Measurements from ENCODE around the gene GPR150.

GPR150 gene

GRCh38 chr5:95649842-95650620 lies 30.1 kb downstream of the GPR150 start:
- Histone ChIP-seq H3K4me1 (ENCODE audit: control insufficient read depth, insufficient read depth, low read length) (peaks cover 5% of the 10 kb centered on the region; the same call in 1 of the 2 replicates), H3K36me3 (ENCODE audit: control insufficient read depth in 2 of 2, insufficient read depth in 1 of 2, low read length in 2 of 2) (peaks cover 0 to 8% of the 10 kb centered on the region in 2 experiments; a peak in 1 of 3 replicates), H3K9me3 (ENCODE audit: control insufficient read depth, insufficient read depth, low read depth, low read length) (no peaks in the 10 kb centered on the region), H3K27ac (ENCODE audit: extremely low read depth, low read depth, low read length) (no peak overlapping the region), H3K4me3 (ENCODE audit: low read depth, low read length) (no peak overlapping the region)
- CTCF ChIA-PET: interaction anchor here (0.7 to 6.8 kb wide), 3 partner anchors 14 to 298 kb away, joined by 3 to 44 read pairs (median 4); no protein-coding TSS in a partner anchor
- POLR2A ChIA-PET: no interaction called here
- no peak for TF ChIP-seq ZNF580 (tag by site-specific recombination; IDR thresholded peaks at IDR 0.05)
- TF ChIP-seq PATZ1 (tag by site-specific recombination; IDR thresholded peaks at IDR 0.05): no peak
- no peak for TF ChIP-seq SP7 (tag by site-specific recombination; IDR thresholded peaks at IDR 0.05)
- no peak for TF ChIP-seq ZNF324 (tag by site-specific recombination; IDR thresholded peaks at IDR 0.05)
- TF ChIP-seq HIC1 (tag by site-specific recombination; IDR thresholded peaks at IDR 0.05): no peak
- TF ChIP-seq ZBTB17 (tag by site-specific recombination; IDR thresholded peaks at IDR 0.05): no peak
- TF ChIP-seq ZSCAN30 (tag by site-specific recombination; IDR thresholded peaks at IDR 0.05): no peak
- no peak for TF ChIP-seq ZNF16 (tag by site-specific recombination; IDR thresholded peaks at IDR 0.05; ENCODE audit: low read depth)
- TF ChIP-seq ZNF292 (tag by site-specific recombination; IDR thresholded peaks at IDR 0.05; ENCODE audit: borderline replicate concordance, low read depth): no peak
- no peak for TF ChIP-seq ZBTB48 (tag by site-specific recombination; IDR thresholded peaks at IDR 0.05)
- TF ChIP-seq ZNF792 (tag by site-specific recombination; IDR thresholded peaks at IDR 0.05): no peak
- no peak for TF ChIP-seq PRDM2 (tag by site-specific recombination; IDR thresholded peaks at IDR 0.05; ENCODE audit: borderline replicate concordance)
- no peak for TF ChIP-seq GLI2 (tag by site-specific recombination; IDR thresholded peaks at IDR 0.05; ENCODE audit: borderline replicate concordance, low read depth)
- no peak for TF ChIP-seq SP3 (tag by site-specific recombination; IDR thresholded peaks at IDR 0.05)
- no peak for TF ChIP-seq PRDM4 (tag by site-specific recombination; IDR thresholded peaks at IDR 0.05)
- TF ChIP-seq ZNF76 (tag by site-specific recombination; IDR thresholded peaks at IDR 0.05; ENCODE audit: borderline replicate concordance, low read depth): no peak
- TF ChIP-seq ZFP69B (tag by site-specific recombination; IDR thresholded peaks at IDR 0.05): no peak
- no peak for TF ChIP-seq ZNF555 (tag by site-specific recombination; conservative IDR thresholded peaks at IDR 0.05)

Measured in HEK293 (cell line).